Prostate gland (tissue), 2 donors: ENCODE results near the gene SULT2A1. TPM values are rescaled to one million over a fixed set of nuclear protein-coding genes. Genes with fewer than 3 reads are reported as not detected.
A peak's percentile ranks its signal among the peaks of the same experiment; 100 is the strongest.

ENCODE experiments used
- DNase-seq: peaks from one replicate; pipeline ENCODE4 v3.0.0-alpha.2; 2019; ENCODE audit warnings: low spot score
- H3K27ac ChIP-seq, 2 donors: fragments of 200-600 bp; sonication (generic); 2 replicates each; pipeline ENCODE4 v1.5.1; 2017 to 2019
- H3K27me3 ChIP-seq: fragments of 200-600 bp; sonication (generic); replicated peaks from 2 replicates; pipeline ENCODE4 v1.5.1; 2019; ENCODE audit not compliant: insufficient read depth
- H3K36me3 ChIP-seq, 2 donors: fragments of 200-600 bp; sonication (generic); 1 replicate in 1 of 2; 2 replicates in 1 of 2; pipeline versions ENCODE4 v1.5.1 to v1.8.1; 2017 to 2019
- H3K4me1 ChIP-seq: fragments of 200-600 bp; sonication (generic); replicated peaks from 2 replicates; pipeline ENCODE4 v1.5.1; 2019
- H3K4me3 ChIP-seq, 2 donors: fragments of 200-600 bp; sonication (generic); 2 replicates each; pipeline ENCODE4 v1.5.1; 2017 to 2019
- H3K9me3 ChIP-seq: fragments of 200-600 bp; sonication (generic); 2 replicates; pipeline ENCODE4 v1.5.1; 2017
- CTCF ChIP-seq, 4 experiments: fragments of 200-600 bp in 2 of 4; fragments of 450-650 bp in 2 of 4; sonication (generic) in 2 of 4; IDR thresholded peaks; 1 replicate in 3 of 4; 2 replicates in 1 of 4; pipeline ENCODE4 v1.5.1; 2016 to 2019; ENCODE audit warnings: antibody characterized with exemption in 4 of 4, mild to moderate bottlenecking in 2 of 4, moderate library complexity in 2 of 4
- POLR2A ChIP-seq: fragments of 450-650 bp; IDR thresholded peaks from one replicate; pipeline ENCODE4 v1.6.1; 2016; ENCODE audit warnings: antibody characterized with exemption, mild to moderate bottlenecking
- POLR2AphosphoS5 ChIP-seq: sonication (generic); formaldehyde crosslinking; IDR thresholded peaks from one replicate; pipeline ENCODE4 v1.6.1; 2017; ENCODE audit warnings: antibody characterized with exemption
- WGBS: methylation state at CpG from one replicate; pipeline ENCODE4 v1.1.5; 2018; 5-methylcytosine and 5-hydroxymethylcytosine counted together
- intact Hi-C: fragments of 100-400 bp; cut with DNase I; formaldehyde crosslinking; loops from one replicate; pipeline ENCODE4 v1.14.2; 2022
- total RNA-seq, 2 donors: library from RNA; depleted of rRNA; stranded (reverse); fragments of >200 nt; gene quantifications; one replicate each; pipeline ENCODE4 v1.1.0, GENCODE V29; 2016

SULT2A1 gene
- total RNA-seq, 2 donors from 2014 or later: not detected

GRCh38 chr19:47853003-47853402, 33.1 kb downstream of the SULT2A1 start:
- Histone ChIP-seq H3K27ac (no peak overlapping the region), H3K4me1 (no peaks in the 10 kb centered on the region), H3K36me3 (no peaks in the 10 kb centered on the region), H3K4me3 (no peak overlapping the region), H3K9me3 (no peaks in the 10 kb centered on the region), H3K27me3 (peaks cover 8% of the 10 kb centered on the region)
- no peak for DNase-seq
- intact Hi-C loops: no loop called here
- TF ChIP-seq POLR2A: no peak
- 62% methylated on average over 5 of the region's 5 CpGs for WGBS

GRCh38 chr19:47848823-47849473, 37.2 kb downstream of the SULT2A1 start:
- Histone ChIP-seq H3K27me3 (peaks cover 8% of the 10 kb centered on the region), H3K4me3 (no peak overlapping the region), H3K36me3 (no peaks in the 10 kb centered on the region), H3K4me1 (no peaks in the 10 kb centered on the region), H3K9me3 (no peaks in the 10 kb centered on the region), H3K27ac (no peak overlapping the region)
- intact Hi-C loops: no loop called here
- TF ChIP-seq CTCF (IDR thresholded peaks at IDR 0.05): peak in 1 of 4 experiments; percentile 25
- TF ChIP-seq POLR2A: no peak
- DNase-seq: no peak
- WGBS: 4% methylated on average over 22 of the region's 22 CpGs

GRCh38 chr19:47848425-47848822, 37.7 kb downstream of the SULT2A1 start:
- Histone ChIP-seq H3K9me3 (no peaks in the 10 kb centered on the region), H3K4me3 (no peak overlapping the region), H3K4me1 (no peaks in the 10 kb centered on the region), H3K27ac (no peak overlapping the region), H3K36me3 (no peaks in the 10 kb centered on the region), H3K27me3 (peaks cover 8% of the 10 kb centered on the region)
- no peak for DNase-seq
- 61% methylated on average over 10 of the region's 10 CpGs for WGBS
- intact Hi-C loops: no loop called here
- TF ChIP-seq CTCF (IDR thresholded peaks at IDR 0.05) (no peak), POLR2AphosphoS5 (no peak), POLR2A (no peak)

GRCh38 chr19:47842941-47843340, 43.2 kb downstream of the SULT2A1 start:
- intact Hi-C loops: no loop called here
- H3K4me3 ChIP-seq: no peak overlapping the region
- no peak overlapping the region for H3K27ac ChIP-seq
- TF ChIP-seq POLR2A (no peak), CTCF (IDR thresholded peaks at IDR 0.05) (no peak), POLR2AphosphoS5 (no peak)
- no peaks in the 10 kb centered on the region for H3K27me3 ChIP-seq
- WGBS: 39% methylated on average over 5 of the region's 5 CpGs
- H3K36me3 ChIP-seq: no peaks in the 10 kb centered on the region
- no peaks in the 10 kb centered on the region for H3K9me3 ChIP-seq
- no peak for DNase-seq
- no peaks in the 10 kb centered on the region for H3K4me1 ChIP-seq

GRCh38 chr19:47839913-47840312, 46.2 kb downstream of the SULT2A1 start:
- intact Hi-C loops: no loop called here
- TF ChIP-seq POLR2A (no peak), CTCF (IDR thresholded peaks at IDR 0.05) (no peak), POLR2AphosphoS5 (no peak)
- H3K4me3 ChIP-seq: no peak overlapping the region
- 12% methylated on average over 10 of the region's 10 CpGs for whole genome bisulfite sequencing
- H3K27me3 ChIP-seq: no peaks in the 10 kb centered on the region
- no peaks in the 10 kb centered on the region for H3K4me1 ChIP-seq
- H3K9me3 ChIP-seq: no peaks in the 10 kb centered on the region
- H3K36me3 ChIP-seq: no peaks in the 10 kb centered on the region
- no peak for DNase-seq
- no peak overlapping the region for H3K27ac ChIP-seq
